Hepatocyte (in vitro differentiated cells): ENCODE measurements around the gene GCGR. TPM values are rescaled to one million over a fixed set of nuclear protein-coding genes. Genes with fewer than 3 reads are reported as not detected.

Source experiments
- DNase-seq: peaks from one replicate; pipeline ENCODE4 v3.0.0-alpha.2; 2016; ENCODE audit warnings: low spot score
- H2AFZ ChIP-seq: fragments of 200-600 bp; sonication (generic); 2 replicates; pipeline ENCODE4 v1.6.0; 2016; ENCODE audit warnings: antibody characterized with exemption, mild to moderate bottlenecking
- H3K27ac ChIP-seq: fragments of 200-600 bp; sonication (generic); 2 replicates; pipeline ENCODE4 v1.5.1; 2016; ENCODE audit warnings: mild to moderate bottlenecking
- H3K27me3 ChIP-seq: fragments of 200-600 bp; sonication (generic); 2 replicates; pipeline ENCODE4 v1.6.1; 2016
- H3K36me3 ChIP-seq: fragments of 200-600 bp; sonication (generic); replicated peaks from 2 replicates; pipeline ENCODE4 v1.5.1; 2016; ENCODE audit warnings: low read depth; ENCODE audit not compliant: insufficient read depth
- H3K4me1 ChIP-seq: fragments of 200-600 bp; sonication (generic); 2 replicates; pipeline ENCODE4 v1.5.1; 2016; ENCODE audit warnings: mild to moderate bottlenecking, moderate library complexity; ENCODE audit not compliant: insufficient read depth
- H3K4me2 ChIP-seq: fragments of 200-600 bp; sonication (generic); 2 replicates; pipeline ENCODE4 v1.6.0; 2016
- H3K4me3 ChIP-seq: fragments of 200-600 bp; sonication (generic); 2 replicates; pipeline ENCODE4 v1.5.1; 2016; ENCODE audit warnings: mild to moderate bottlenecking
- H3K79me2 ChIP-seq: fragments of 200-600 bp; sonication (generic); 2 replicates; pipeline ENCODE4 v1.6.0; 2017; ENCODE audit warnings: mild to moderate bottlenecking
- H3K9me2 ChIP-seq: fragments of 200-600 bp; sonication (generic); replicated peaks from 2 replicates; pipeline ENCODE4 v1.6.0; 2017; ENCODE audit warnings: mild to moderate bottlenecking; ENCODE audit not compliant: insufficient read depth
- H3K9me3 ChIP-seq: fragments of 200-600 bp; sonication (generic); 2 replicates; pipeline ENCODE4 v1.5.1; 2016; ENCODE audit warnings: low read depth, mild to moderate bottlenecking
- H4K20me1 ChIP-seq: fragments of 200-600 bp; sonication (generic); 2 replicates; pipeline ENCODE4 v1.6.0; 2016; ENCODE audit warnings: mild to moderate bottlenecking; ENCODE audit not compliant: insufficient read depth, poor library complexity, severe bottlenecking
- EZH2 ChIP-seq: fragments of 200-600 bp; sonication (generic); IDR thresholded peaks from 2 replicates; pipeline ENCODE4 v1.6.1; 2016; ENCODE audit warnings: antibody characterized with exemption, mild to moderate bottlenecking, borderline replicate concordance
- EZH2phosphoT487 ChIP-seq: fragments of 200-600 bp; sonication (generic); IDR thresholded peaks from one replicate; pipeline ENCODE4 v1.6.1; 2018; ENCODE audit warnings: antibody characterized with exemption, mild to moderate bottlenecking, low read depth, moderate library complexity; ENCODE audit not compliant: unreplicated experiment, severe bottlenecking
- WGBS: methylation state at CpG from one replicate; pipeline ENCODE4 v1.1.6; 2016; ENCODE audit warnings: low lambda C conversion rate; ENCODE audit errors: missing lambda C conversion rate; 5-methylcytosine and 5-hydroxymethylcytosine counted together
- polyA plus RNA-seq: library from polyadenylated mRNA; unstranded; fragments of >200 nt; fragmentation: Nextera tagmentation; extraction: Ambion mirVana; gene quantifications from 2 replicates; pipeline ENCODE4 v1.2.1, GENCODE V29; 2016
- total RNA-seq: library from RNA; depleted of rRNA; stranded (reverse); fragments of >200 nt; gene quantifications from 2 replicates; pipeline ENCODE4 v1.2.3, GENCODE V29; 2014
- TF ChIP-seq, protein P1 (sequence below): fragments of 200-600 bp; sonication (generic); IDR thresholded peaks from 2 replicates; pipeline ENCODE4 v1.5.1; 2016; ENCODE audit warnings: antibody characterized with exemption, mild to moderate bottlenecking; ENCODE audit not compliant: poor library complexity

GCGR gene
- total and polyA plus RNA-seq, 2 experiments from 2014 or later = 2.9 to 3.8 TPM

DNA sequence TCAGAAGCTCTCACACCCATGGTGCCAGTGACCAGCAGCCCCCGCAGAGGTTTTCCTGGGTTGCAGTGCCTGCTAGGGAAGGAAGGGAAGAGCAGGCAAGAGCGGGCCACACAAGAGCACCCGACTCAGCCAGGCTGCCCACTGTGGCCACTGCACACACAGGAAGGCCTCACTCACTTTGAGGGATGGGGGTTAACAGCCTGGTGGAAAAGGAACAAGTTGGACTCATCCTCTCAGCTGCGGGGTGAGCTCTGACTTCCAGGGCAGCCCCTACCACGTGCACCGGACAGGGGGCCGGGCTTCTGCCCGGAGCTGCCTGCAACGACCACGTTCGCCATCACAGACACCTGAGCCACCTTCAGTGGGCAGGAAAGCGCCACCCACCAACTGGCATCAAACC lies 48.3 kb downstream of the GCGR start:
- H3K4me1 ChIP-seq = no peaks in the 10 kb centered on the region
- TF ChIP-seq, protein P1, sequence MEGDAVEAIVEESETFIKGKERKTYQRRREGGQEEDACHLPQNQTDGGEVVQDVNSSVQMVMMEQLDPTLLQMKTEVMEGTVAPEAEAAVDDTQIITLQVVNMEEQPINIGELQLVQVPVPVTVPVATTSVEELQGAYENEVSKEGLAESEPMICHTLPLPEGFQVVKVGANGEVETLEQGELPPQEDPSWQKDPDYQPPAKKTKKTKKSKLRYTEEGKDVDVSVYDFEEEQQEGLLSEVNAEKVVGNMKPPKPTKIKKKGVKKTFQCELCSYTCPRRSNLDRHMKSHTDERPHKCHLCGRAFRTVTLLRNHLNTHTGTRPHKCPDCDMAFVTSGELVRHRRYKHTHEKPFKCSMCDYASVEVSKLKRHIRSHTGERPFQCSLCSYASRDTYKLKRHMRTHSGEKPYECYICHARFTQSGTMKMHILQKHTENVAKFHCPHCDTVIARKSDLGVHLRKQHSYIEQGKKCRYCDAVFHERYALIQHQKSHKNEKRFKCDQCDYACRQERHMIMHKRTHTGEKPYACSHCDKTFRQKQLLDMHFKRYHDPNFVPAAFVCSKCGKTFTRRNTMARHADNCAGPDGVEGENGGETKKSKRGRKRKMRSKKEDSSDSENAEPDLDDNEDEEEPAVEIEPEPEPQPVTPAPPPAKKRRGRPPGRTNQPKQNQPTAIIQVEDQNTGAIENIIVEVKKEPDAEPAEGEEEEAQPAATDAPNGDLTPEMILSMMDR = no peak
- TF ChIP-seq EZH2phosphoT487 (no peak), EZH2 (no peak)
- H3K27ac ChIP-seq = no peak overlapping the region
- no peak overlapping the region for H2AFZ ChIP-seq
- WGBS = 98% methylated on average over 12 of the region's 12 CpGs
- H3K79me2 ChIP-seq = peaks cover 53% of the 10 kb centered on the region
- H3K9me2 ChIP-seq = no peaks in the 10 kb centered on the region
- H3K36me3 ChIP-seq = no peaks in the 10 kb centered on the region
- peaks cover 46% of the 10 kb centered on the region for H4K20me1 ChIP-seq
- no peak overlapping the region for H3K4me3 ChIP-seq
- H3K4me2 ChIP-seq = no peak overlapping the region
- H3K27me3 ChIP-seq = no peaks in the 10 kb centered on the region
- no peaks in the 10 kb centered on the region for H3K9me3 ChIP-seq
- DNase-seq = no peak

DNA sequence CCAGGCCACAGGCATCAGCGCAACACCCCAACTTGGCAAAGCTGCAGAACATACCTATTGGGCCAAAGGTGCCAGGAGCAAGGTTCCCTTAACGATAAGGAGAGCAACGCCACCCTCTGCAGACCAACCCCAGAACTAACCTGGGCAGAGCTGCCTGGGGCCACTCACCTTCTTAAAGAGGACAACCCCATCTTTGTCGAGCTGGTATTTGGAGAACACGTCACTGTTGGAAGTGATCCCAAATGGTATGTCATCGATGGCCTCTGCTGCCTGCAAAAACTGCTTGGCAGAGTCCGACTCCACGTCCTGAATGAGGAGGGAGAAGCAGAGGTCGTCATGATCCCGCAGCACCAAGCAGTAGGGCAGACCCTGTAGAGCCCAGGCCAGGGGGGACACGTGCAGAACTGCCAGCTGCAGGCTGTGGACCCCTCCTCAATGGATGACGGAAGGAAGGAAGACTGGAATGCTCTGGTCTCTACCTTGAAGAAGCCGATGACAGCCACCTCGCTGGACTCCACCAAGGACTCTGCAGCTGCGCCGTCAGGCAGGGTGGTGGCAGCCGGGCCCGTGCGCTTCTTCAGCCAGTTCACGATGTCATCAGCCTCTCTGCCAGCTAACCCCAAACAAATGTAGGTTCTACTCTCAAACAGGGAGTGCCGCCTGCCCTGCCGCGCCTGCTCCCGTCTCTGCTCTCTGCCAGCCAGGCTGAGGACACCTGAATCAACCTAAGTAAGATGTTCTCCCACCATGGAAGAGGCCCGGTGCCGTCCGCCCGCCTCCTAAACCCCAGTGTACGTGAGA lies 51.2 kb downstream of the GCGR start:
- H3K4me2 ChIP-seq = no peak overlapping the region
- no peaks in the 10 kb centered on the region for H3K36me3 ChIP-seq
- no peak overlapping the region for H3K4me3 ChIP-seq
- no peaks in the 10 kb centered on the region for H3K9me3 ChIP-seq
- no peak overlapping the region for H2AFZ ChIP-seq
- no peaks in the 10 kb centered on the region for H3K27me3 ChIP-seq
- TF ChIP-seq EZH2phosphoT487 = no peak
- TF ChIP-seq EZH2 = no peak
- TF ChIP-seq, protein P1 = no peak
- H3K79me2 ChIP-seq = peaks cover 82% of the 10 kb centered on the region
- no peak for DNase-seq
- no peak overlapping the region for H3K27ac ChIP-seq
- peaks cover 12% of the 10 kb centered on the region for H3K4me1 ChIP-seq
- peaks cover 72% of the 10 kb centered on the region for H4K20me1 ChIP-seq
- no peaks in the 10 kb centered on the region for H3K9me2 ChIP-seq
- WGBS = 93% methylated on average over 29 of the region's 29 CpGs

DNA sequence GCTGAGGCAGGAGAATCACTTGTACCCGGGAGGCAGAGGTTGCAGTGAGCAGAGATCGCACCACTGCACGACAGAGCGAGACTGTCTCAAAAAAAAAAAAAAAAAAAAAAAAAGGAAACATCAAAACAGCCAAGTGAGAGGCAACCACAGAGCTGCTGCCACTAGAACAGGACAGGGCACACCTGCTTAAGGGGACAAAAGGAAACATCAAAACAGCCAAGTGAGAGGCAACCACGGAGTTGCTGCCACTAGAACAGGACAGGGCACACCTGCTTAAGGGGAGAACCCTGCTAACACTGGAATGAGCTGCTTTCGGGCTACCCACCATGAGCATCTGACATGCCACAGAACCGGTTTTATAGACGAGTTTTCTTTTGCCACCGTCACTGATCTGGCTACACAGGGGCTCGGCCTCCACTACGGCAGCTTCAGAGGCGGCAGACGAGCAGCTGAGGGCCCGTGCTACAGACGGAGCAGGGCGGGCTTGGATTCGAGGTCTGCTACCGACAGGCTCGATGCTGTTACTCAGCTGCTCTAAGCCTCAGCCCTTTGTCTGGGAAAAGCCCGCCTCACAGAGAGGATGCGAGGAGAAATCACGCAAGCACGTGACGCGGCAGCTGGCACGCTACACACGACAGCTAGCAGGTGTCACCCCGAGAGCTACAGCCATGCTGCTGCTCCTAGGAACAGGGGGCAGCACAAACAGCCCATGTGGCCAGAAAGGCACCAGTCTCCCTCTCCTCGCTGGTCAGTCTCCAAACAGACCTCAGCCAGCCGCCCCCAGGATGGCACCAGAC lies 54.4 kb downstream of the GCGR start:
- no peak for DNase-seq
- H3K4me2 ChIP-seq = peak overlapping the region; percentile 85
- no peaks in the 10 kb centered on the region for H3K9me3 ChIP-seq
- H3K79me2 ChIP-seq = peaks cover 87% of the 10 kb centered on the region
- no peaks in the 10 kb centered on the region for H3K36me3 ChIP-seq
- 92% methylated on average over 30 of the region's 30 CpGs for WGBS
- H3K9me2 ChIP-seq = no peaks in the 10 kb centered on the region
- H3K4me1 ChIP-seq = peaks cover 27% of the 10 kb centered on the region
- no peaks in the 10 kb centered on the region for H3K27me3 ChIP-seq
- H4K20me1 ChIP-seq = peaks cover 51% of the 10 kb centered on the region
- peak overlapping the region; percentile 97 for H3K4me3 ChIP-seq
- peak overlapping the region; percentile 90 for H3K27ac ChIP-seq
- TF ChIP-seq EZH2 (no peak), EZH2phosphoT487 (no peak)
- TF ChIP-seq, protein P1 = no peak
- H2AFZ ChIP-seq = no peak overlapping the region
